Measurements from ENCODE around the gene MAP1LC3B.

Gene MAP1LC3B

DNA sequence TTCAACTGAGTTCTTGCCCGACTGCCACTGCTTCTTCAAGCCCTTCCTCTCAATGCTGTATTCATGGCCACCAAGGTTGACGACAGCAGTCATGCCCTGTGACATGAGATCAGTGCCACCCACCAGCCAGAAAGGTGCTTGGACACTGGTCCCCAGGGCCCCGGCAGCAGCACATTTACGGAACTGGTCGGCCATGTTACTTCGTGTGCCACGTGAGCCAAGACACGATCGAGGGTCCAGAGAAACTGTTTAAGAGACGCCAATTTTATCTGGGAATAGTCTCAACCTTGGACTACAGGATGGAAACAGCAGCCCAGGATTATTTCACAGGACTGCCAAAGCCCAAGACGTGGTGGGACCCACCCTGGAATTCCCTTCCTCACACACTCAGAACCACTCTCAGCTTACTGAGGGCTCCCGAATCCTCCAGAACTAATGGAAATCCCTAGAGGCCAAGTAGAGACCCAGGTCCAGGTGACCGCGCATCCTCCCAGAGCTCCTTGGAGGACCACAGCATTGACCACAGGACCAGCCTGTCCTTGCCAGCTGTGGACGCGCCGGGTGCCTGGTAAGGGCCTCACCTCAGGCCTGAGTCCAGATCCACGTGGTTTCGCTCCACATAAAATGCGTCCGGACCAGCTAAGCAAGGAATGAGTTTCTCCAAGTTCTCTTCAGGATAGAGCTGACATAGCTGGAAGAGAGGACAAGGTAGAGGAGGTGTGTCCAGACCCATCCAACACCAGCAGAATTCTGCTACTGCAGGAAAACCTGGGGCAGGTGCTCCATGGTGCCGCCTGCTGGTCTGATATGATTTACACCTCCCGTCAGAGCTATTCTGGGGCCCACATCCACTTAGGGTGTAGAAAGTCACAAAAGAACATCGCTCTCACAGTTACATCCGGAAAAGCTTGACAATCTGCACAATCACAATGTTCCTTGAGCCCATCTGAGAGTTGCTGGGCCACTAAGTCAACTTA lies 28.2 kb downstream of the MAP1LC3B start:
- H3K4me2 ChIP-seq (ENCODE audit: low read length, poor library complexity, severe bottlenecking), result no peak overlapping the region
- H2BK15ac ChIP-seq (ENCODE audit: low read depth, poor library complexity, severe bottlenecking), result no peak overlapping the region
- peaks cover 6% of the 10 kb centered on the region for H3K4me1 ChIP-seq (ENCODE audit: control insufficient read depth, insufficient read depth, low read depth, low read length)
- no peak for DNase-seq
- no peak overlapping the region for H2BK5ac ChIP-seq (ENCODE audit: low read depth, low read length, poor library complexity, severe bottlenecking)
- H3K9me3 ChIP-seq (ENCODE audit: control insufficient read depth, low read length), result no peaks in the 10 kb centered on the region
- H3K79me1 ChIP-seq (replicated peaks; ENCODE audit: low read length, poor library complexity, severe bottlenecking), result peaks cover 51% of the 10 kb centered on the region
- H3K9ac ChIP-seq (ENCODE audit: low read length), result no peak overlapping the region
- H3K4ac ChIP-seq (ENCODE audit: low read depth in 1 of 2, low read length in 2 of 2), result no peak overlapping the region
- H3K18ac ChIP-seq (ENCODE audit: low read depth in 1 of 2, low read length in 2 of 2), result no peak overlapping the region
- peaks cover 74 to 93% of the 10 kb centered on the region in 2 experiments for H3K36me3 ChIP-seq (ENCODE audit: control insufficient read depth in 1 of 2, insufficient read depth in 2 of 2, low read depth in 1 of 2, low read length in 2 of 2)
- H2AK5ac ChIP-seq (ENCODE audit: low read length, severe bottlenecking), result no peak overlapping the region
- H2BK12ac ChIP-seq (ENCODE audit: low read length in 2 of 2), result no peak overlapping the region
- H3K27me3 ChIP-seq (ENCODE audit: control insufficient read depth in 1 of 2, insufficient read depth in 1 of 2, low read length in 2 of 2), result no peaks in the 10 kb centered on the region
- 97% methylated on average over 25 of the region's 25 CpGs for WGBS
- no peak overlapping the region for H2AFZ ChIP-seq (ENCODE audit: low read depth, low read length)
- H3K23ac ChIP-seq (ENCODE audit: low read length in 2 of 2), result no peak overlapping the region
- H3K27ac ChIP-seq (ENCODE audit: low read length, poor library complexity, severe bottlenecking), result no peak overlapping the region
- no peak overlapping the region for H3K4me3 ChIP-seq (ENCODE audit: insufficient read depth in 1 of 2, low read depth in 1 of 2, low read length in 2 of 2)
- no peak overlapping the region for H4K8ac ChIP-seq (ENCODE audit: low read length)
- H2BK120ac ChIP-seq (ENCODE audit: low read depth, low read length), result no peak overlapping the region
- H4K91ac ChIP-seq (ENCODE audit: low read length), result no peak overlapping the region
- H3K14ac ChIP-seq (ENCODE audit: low read length in 2 of 2), result no peak overlapping the region

GRCh38 chr16:87421003-87421912 lies 29.1 kb downstream of the MAP1LC3B start:
- Histone ChIP-seq H3K4me2 (ENCODE audit: low read length, poor library complexity, severe bottlenecking) (no peak overlapping the region), H3K9me3 (ENCODE audit: control insufficient read depth, low read length) (no peaks in the 10 kb centered on the region), H2BK5ac (ENCODE audit: low read depth, low read length, poor library complexity, severe bottlenecking) (no peak overlapping the region), H2AK5ac (ENCODE audit: low read length, severe bottlenecking) (no peak overlapping the region), H2BK120ac (ENCODE audit: low read depth, low read length) (no peak overlapping the region), H3K9ac (ENCODE audit: low read length) (no peak overlapping the region), H3K27me3 (ENCODE audit: control insufficient read depth in 1 of 2, insufficient read depth in 1 of 2, low read length in 2 of 2) (no peaks in the 10 kb centered on the region), H4K8ac (ENCODE audit: low read length) (no peak overlapping the region), H3K23ac (ENCODE audit: low read length in 2 of 2) (no peak overlapping the region), H3K14ac (ENCODE audit: low read length in 2 of 2) (no peak overlapping the region), H3K79me1 (replicated peaks; ENCODE audit: low read length, poor library complexity, severe bottlenecking) (peaks cover 55% of the 10 kb centered on the region), H3K36me3 (ENCODE audit: control insufficient read depth in 1 of 2, insufficient read depth in 2 of 2, low read depth in 1 of 2, low read length in 2 of 2) (peaks cover 70 to 93% of the 10 kb centered on the region in 2 experiments), H3K4me3 (ENCODE audit: insufficient read depth in 1 of 2, low read depth in 1 of 2, low read length in 2 of 2) (no peak overlapping the region), H3K4me1 (ENCODE audit: control insufficient read depth, insufficient read depth, low read depth, low read length) (peaks cover 6% of the 10 kb centered on the region), H2BK12ac (ENCODE audit: low read length in 2 of 2) (no peak overlapping the region), H2AFZ (ENCODE audit: low read depth, low read length) (no peak overlapping the region), H4K91ac (ENCODE audit: low read length) (no peak overlapping the region), H3K27ac (ENCODE audit: low read length, poor library complexity, severe bottlenecking) (no peak overlapping the region), H3K4ac (ENCODE audit: low read depth in 1 of 2, low read length in 2 of 2) (no peak overlapping the region), H3K18ac (ENCODE audit: low read depth in 1 of 2, low read length in 2 of 2) (no peak overlapping the region), H2BK15ac (ENCODE audit: low read depth, poor library complexity, severe bottlenecking) (peak overlapping the region; percentile 1)
- no peak for DNase-seq
- WGBS, result 96% methylated on average over 22 of the region's 25 CpGs

- Histone ChIP-seq H3K14ac (ENCODE audit: low read length in 2 of 2) (no peak overlapping the region), H2AFZ (ENCODE audit: low read depth, low read length) (no peak overlapping the region), H3K4ac (ENCODE audit: low read depth in 1 of 2, low read length in 2 of 2) (no peak overlapping the region), H3K23ac (ENCODE audit: low read length in 2 of 2) (no peak overlapping the region), H3K27ac (ENCODE audit: low read length, poor library complexity, severe bottlenecking) (no peak overlapping the region), H3K79me1 (replicated peaks; ENCODE audit: low read length, poor library complexity, severe bottlenecking) (peaks cover 62% of the 10 kb centered on the region), H3K36me3 (ENCODE audit: control insufficient read depth in 1 of 2, insufficient read depth in 2 of 2, low read depth in 1 of 2, low read length in 2 of 2) (peaks cover 72 to 92% of the 10 kb centered on the region in 2 experiments), H2BK120ac (ENCODE audit: low read depth, low read length) (no peak overlapping the region), H2AK5ac (ENCODE audit: low read length, severe bottlenecking) (no peak overlapping the region), H2BK15ac (ENCODE audit: low read depth, poor library complexity, severe bottlenecking) (no peak overlapping the region), H3K4me2 (ENCODE audit: low read length, poor library complexity, severe bottlenecking) (no peak overlapping the region), H3K9ac (ENCODE audit: low read length) (no peak overlapping the region), H3K4me1 (ENCODE audit: control insufficient read depth, insufficient read depth, low read depth, low read length) (peaks cover 6% of the 10 kb centered on the region), H3K27me3 (ENCODE audit: control insufficient read depth in 1 of 2, insufficient read depth in 1 of 2, low read length in 2 of 2) (no peaks in the 10 kb centered on the region), H2BK5ac (ENCODE audit: low read depth, low read length, poor library complexity, severe bottlenecking) (no peak overlapping the region), H4K91ac (ENCODE audit: low read length) (no peak overlapping the region), H3K9me3 (ENCODE audit: control insufficient read depth, low read length) (no peaks in the 10 kb centered on the region), H4K8ac (ENCODE audit: low read length) (no peak overlapping the region), H2BK12ac (ENCODE audit: low read length in 2 of 2) (no peak overlapping the region), H3K4me3 (ENCODE audit: insufficient read depth in 1 of 2, low read depth in 1 of 2, low read length in 2 of 2) (no peak overlapping the region), H3K18ac (ENCODE audit: low read depth in 1 of 2, low read length in 2 of 2) (no peak overlapping the region)
- no peak for DNase-seq
- 95% methylated on average over 11 of the region's 11 CpGs for WGBS
Observed at GRCh38 chr16:87422106-87422505, 30.0 kb downstream of the MAP1LC3B start.

DNA sequence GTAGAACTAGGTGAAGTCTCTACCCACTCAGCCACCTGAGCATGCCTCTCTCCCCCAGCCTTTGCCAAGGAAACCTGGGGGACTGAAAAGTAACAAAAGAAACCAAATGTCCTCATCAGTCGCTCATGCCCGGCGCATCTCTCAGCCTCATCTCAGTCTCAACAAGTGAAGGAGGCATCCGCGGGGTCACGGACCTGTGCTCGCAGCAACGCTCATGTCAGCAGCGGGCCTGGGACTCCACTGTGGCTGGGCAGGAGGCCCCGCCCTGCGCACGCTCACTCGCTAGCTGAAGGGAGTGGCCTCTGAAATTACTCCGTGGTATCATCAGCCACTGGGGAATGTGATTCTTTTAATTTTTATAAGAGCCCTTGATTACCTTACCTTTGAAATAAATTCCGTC lies 31.3 kb downstream of the MAP1LC3B start:
- no peak overlapping the region for H4K91ac ChIP-seq (ENCODE audit: low read length)

More for the DNA sequence above, 31.3 kb downstream of the MAP1LC3B start:
- Histone ChIP-seq H3K4me1 (ENCODE audit: control insufficient read depth, insufficient read depth, low read depth, low read length) (peaks cover 6% of the 10 kb centered on the region), H3K4ac (ENCODE audit: low read depth in 1 of 2, low read length in 2 of 2) (no peak overlapping the region), H2BK12ac (ENCODE audit: low read length in 2 of 2) (no peak overlapping the region), H3K36me3 (ENCODE audit: control insufficient read depth in 1 of 2, insufficient read depth in 2 of 2, low read depth in 1 of 2, low read length in 2 of 2) (peaks cover 61 to 91% of the 10 kb centered on the region in 2 experiments), H2AK5ac (ENCODE audit: low read length, severe bottlenecking) (no peak overlapping the region), H2BK15ac (ENCODE audit: low read depth, poor library complexity, severe bottlenecking) (no peak overlapping the region), H4K8ac (ENCODE audit: low read length) (no peak overlapping the region), H2BK120ac (ENCODE audit: low read depth, low read length) (no peak overlapping the region), H3K4me3 (ENCODE audit: insufficient read depth in 1 of 2, low read depth in 1 of 2, low read length in 2 of 2) (no peak overlapping the region), H3K9ac (ENCODE audit: low read length) (no peak overlapping the region), H3K9me3 (ENCODE audit: control insufficient read depth, low read length) (no peaks in the 10 kb centered on the region), H2BK5ac (ENCODE audit: low read depth, low read length, poor library complexity, severe bottlenecking) (no peak overlapping the region), H2AFZ (ENCODE audit: low read depth, low read length) (no peak overlapping the region), H3K14ac (ENCODE audit: low read length in 2 of 2) (no peak overlapping the region), H3K23ac (ENCODE audit: low read length in 2 of 2) (no peak overlapping the region), H3K27me3 (ENCODE audit: control insufficient read depth in 1 of 2, insufficient read depth in 1 of 2, low read length in 2 of 2) (no peaks in the 10 kb centered on the region), H3K4me2 (ENCODE audit: low read length, poor library complexity, severe bottlenecking) (no peak overlapping the region), H3K27ac (ENCODE audit: low read length, poor library complexity, severe bottlenecking) (no peak overlapping the region), H3K79me1 (replicated peaks; ENCODE audit: low read length, poor library complexity, severe bottlenecking) (peaks cover 59% of the 10 kb centered on the region), H3K18ac (ENCODE audit: low read depth in 1 of 2, low read length in 2 of 2) (no peak overlapping the region)
- WGBS, result 98% methylated on average over 13 of the region's 15 CpGs
- no peak for DNase-seq
